Mesendoderm (in vitro differentiated cells): Measurements from ENCODE around the gene TNK2.

Experiments
- DNase-seq: peaks from one replicate; pipeline ENCODE4 v3.0.0; 2013
- H2AK5ac ChIP-seq: 2 replicates; pipeline ENCODE4 v1.6.1; 2013; ENCODE audit warnings: low read length, inconsistent platforms
- H2BK120ac ChIP-seq: 2 replicates; pipeline ENCODE4 v1.6.1; 2013; ENCODE audit warnings: low read depth, mild to moderate bottlenecking, low read length, moderate library complexity, mixed read lengths
- H2BK15ac ChIP-seq: replicated peaks from 2 replicates; pipeline ENCODE4 v1.6.1; 2013; ENCODE audit warnings: low read depth, mild to moderate bottlenecking, moderate library complexity
- H2BK5ac ChIP-seq: 2 replicates; pipeline ENCODE4 v1.6.1; 2013; ENCODE audit warnings: low read length, inconsistent platforms
- H3K18ac ChIP-seq: 2 replicates; pipeline ENCODE4 v1.6.1; 2013; ENCODE audit warnings: mild to moderate bottlenecking, low read length, mixed read lengths
- H3K23ac ChIP-seq: one replicate; pipeline ENCODE4 v1.6.1; 2013; ENCODE audit warnings: low read length
- H3K27ac ChIP-seq: 2 replicates; pipeline ENCODE4 v1.5.1; 2013; ENCODE audit warnings: low read depth, mild to moderate bottlenecking, inconsistent platforms, low read length, moderate library complexity
- H3K27me3 ChIP-seq: 2 replicates; pipeline ENCODE4 v1.6.1; 2013; ENCODE audit warnings: low read length, control low read depth, mild to moderate bottlenecking, inconsistent platforms; ENCODE audit not compliant: insufficient read depth, poor library complexity
- H3K36me3 ChIP-seq: 2 replicates; pipeline ENCODE4 v1.6.1; 2013; ENCODE audit warnings: low read length, inconsistent platforms; ENCODE audit not compliant: control insufficient read depth, insufficient read depth
- H3K4ac ChIP-seq: one replicate; pipeline ENCODE4 v1.6.1; 2013; ENCODE audit warnings: low read depth, mild to moderate bottlenecking, low read length, moderate library complexity
- H3K4me1 ChIP-seq: 2 replicates; pipeline ENCODE4 v1.6.1; 2013; ENCODE audit warnings: low read depth, low read length, inconsistent platforms; ENCODE audit not compliant: control insufficient read depth
- H3K4me2 ChIP-seq: 2 replicates; pipeline ENCODE4 v1.6.1; 2013; ENCODE audit warnings: low read length
- H3K4me3 ChIP-seq: 2 replicates; pipeline ENCODE4 v1.5.1; 2013; ENCODE audit warnings: mild to moderate bottlenecking, low read length
- H3K56ac ChIP-seq: one replicate; pipeline ENCODE4 v1.6.1; 2013; ENCODE audit warnings: low read length
- H3K79me1 ChIP-seq: 2 replicates; pipeline ENCODE4 v1.6.1; 2013; ENCODE audit warnings: low read length, inconsistent platforms
- H3K79me2 ChIP-seq: 2 replicates; pipeline ENCODE4 v1.6.1; 2013; ENCODE audit warnings: mild to moderate bottlenecking, low read length; ENCODE audit not compliant: control insufficient read depth, insufficient read depth
- H3K9ac ChIP-seq: 2 replicates; pipeline ENCODE4 v1.6.1; 2013; ENCODE audit warnings: low read length, inconsistent platforms
- H4K5ac ChIP-seq: one replicate; pipeline ENCODE4 v1.6.1; 2013; ENCODE audit warnings: low read length
- H4K8ac ChIP-seq: one replicate; pipeline ENCODE4 v1.6.1; 2013; ENCODE audit warnings: low read depth, mild to moderate bottlenecking, control low read depth, low read length, moderate library complexity
- WGBS: extraction: QIAGEN DNeasy Blood & Tissue Kit; methylation state at CpG from one replicate; pipeline ENCODE4 v1.1.7; 2013; ENCODE audit warnings: low lambda C conversion rate, missing lambda C conversion rate; ENCODE audit not compliant: insufficient coverage; ENCODE audit errors: extremely low coverage; 5-methylcytosine and 5-hydroxymethylcytosine counted together

TNK2 gene

GRCh38 chr3:195878424-195879274 is 29.7 kb downstream of the TNK2 start:
- Histone ChIP-seq H2BK15ac (no peak overlapping the region), H3K27me3 (no peaks in the 10 kb centered on the region), H3K36me3 (no peaks in the 10 kb centered on the region), H4K8ac (no peak overlapping the region), H3K27ac (no peak overlapping the region), H3K9ac (no peak overlapping the region), H3K79me1 (no peaks in the 10 kb centered on the region), H2AK5ac (no peak overlapping the region), H3K4me1 (no peaks in the 10 kb centered on the region), H3K4me3 (no peak overlapping the region), H2BK5ac (no peak overlapping the region), H2BK120ac (no peak overlapping the region), H3K4ac (no peak overlapping the region), H4K5ac (no peak overlapping the region), H3K4me2 (no peak overlapping the region), H3K23ac (no peak overlapping the region), H3K56ac (no peak overlapping the region), H3K18ac (no peak overlapping the region), H3K79me2 (no peaks in the 10 kb centered on the region)
- WGBS: no CpG with 5 or more reads among the region's 30 CpGs
- DNase-seq: no peak

GRCh38 chr3:195877767-195878423 is 30.5 kb downstream of the TNK2 start:
- Histone ChIP-seq H2AK5ac (no peak overlapping the region), H4K5ac (no peak overlapping the region), H3K79me1 (no peaks in the 10 kb centered on the region), H4K8ac (no peak overlapping the region), H3K36me3 (no peaks in the 10 kb centered on the region), H3K9ac (no peak overlapping the region), H3K27ac (no peak overlapping the region), H3K4me3 (no peak overlapping the region), H2BK120ac (no peak overlapping the region), H3K4me1 (no peaks in the 10 kb centered on the region), H3K18ac (no peak overlapping the region), H3K56ac (no peak overlapping the region), H3K27me3 (no peaks in the 10 kb centered on the region), H3K4me2 (no peak overlapping the region), H2BK15ac (no peak overlapping the region), H3K4ac (no peak overlapping the region), H3K79me2 (no peaks in the 10 kb centered on the region), H3K23ac (no peak overlapping the region), H2BK5ac (no peak overlapping the region)
- no CpG with 5 or more reads among the region's 15 CpGs for WGBS
- DNase-seq: no peak

GRCh38 chr3:195877136-195877715 is 31.1 kb downstream of the TNK2 start:
- no peaks in the 10 kb centered on the region for H3K79me1 ChIP-seq
- H3K79me2 ChIP-seq: no peaks in the 10 kb centered on the region
- DNase-seq: no peak
- no peak overlapping the region for H2BK15ac ChIP-seq
- H2AK5ac ChIP-seq: no peak overlapping the region
- H3K23ac ChIP-seq: no peak overlapping the region
- H4K8ac ChIP-seq: no peak overlapping the region
- no peak overlapping the region for H3K4ac ChIP-seq
- no peaks in the 10 kb centered on the region for H3K4me1 ChIP-seq
- no peak overlapping the region for H3K56ac ChIP-seq
- H4K5ac ChIP-seq: no peak overlapping the region
- no peak overlapping the region for H3K27ac ChIP-seq
- no CpG with 5 or more reads among the region's 10 CpGs for WGBS
- H3K36me3 ChIP-seq: no peaks in the 10 kb centered on the region
- H3K4me2 ChIP-seq: no peak overlapping the region
- no peak overlapping the region for H3K9ac ChIP-seq
- no peaks in the 10 kb centered on the region for H3K27me3 ChIP-seq
- H2BK120ac ChIP-seq: no peak overlapping the region
- H3K4me3 ChIP-seq: no peak overlapping the region
- no peak overlapping the region for H3K18ac ChIP-seq
- no peak overlapping the region for H2BK5ac ChIP-seq

GRCh38 chr3:195876297-195877064 is 31.9 kb downstream of the TNK2 start:
- Histone ChIP-seq H3K23ac (no peak overlapping the region), H3K27me3 (no peaks in the 10 kb centered on the region), H2AK5ac (no peak overlapping the region), H3K27ac (no peak overlapping the region), H2BK5ac (no peak overlapping the region), H3K4me1 (no peaks in the 10 kb centered on the region), H3K18ac (no peak overlapping the region), H4K8ac (no peak overlapping the region), H4K5ac (no peak overlapping the region), H3K56ac (no peak overlapping the region), H3K4ac (no peak overlapping the region), H3K9ac (no peak overlapping the region), H3K36me3 (no peaks in the 10 kb centered on the region), H3K79me1 (no peaks in the 10 kb centered on the region), H3K4me3 (no peak overlapping the region), H2BK15ac (no peak overlapping the region), H3K79me2 (no peaks in the 10 kb centered on the region), H2BK120ac (no peak overlapping the region), H3K4me2 (no peak overlapping the region)
- no CpG with 5 or more reads among the region's 28 CpGs for WGBS
- DNase-seq: no peak

- Histone ChIP-seq H3K4ac (no peak overlapping the region), H3K79me1 (no peaks in the 10 kb centered on the region), H4K5ac (no peak overlapping the region), H3K56ac (no peak overlapping the region), H3K23ac (no peak overlapping the region), H3K4me2 (no peak overlapping the region), H2BK120ac (no peak overlapping the region), H3K27me3 (no peaks in the 10 kb centered on the region), H3K4me3 (no peak overlapping the region), H3K79me2 (no peaks in the 10 kb centered on the region), H2BK15ac (no peak overlapping the region), H3K36me3 (no peaks in the 10 kb centered on the region), H3K18ac (no peak overlapping the region), H3K4me1 (no peaks in the 10 kb centered on the region), H2AK5ac (no peak overlapping the region), H3K9ac (no peak overlapping the region), H3K27ac (no peak overlapping the region), H2BK5ac (no peak overlapping the region), H4K8ac (no peak overlapping the region)
- DNase-seq: no peak
- no CpG with 5 or more reads among the region's 35 CpGs for WGBS
These were observed 32.7 kb downstream of the TNK2 start for GRCh38 chr3:195875482-195876236.
